DMS153 treated with DMSO at 0.1 percent for 48 hours (cell line): ENCODE results near the gene PCDHA10.
"Not testable (repeated sequence)": the region's sequence is repeated elsewhere in the genome, so short reads cannot be mapped to it uniquely, and the experiment has no call there.

Experiments
- DNase-seq: peaks from one replicate; lab custom pipeline; 2025; ENCODE audit not compliant: unreplicated experiment; lab: John Stamatoyannopoulos, UW

The PCDHA10 gene

GRCh38 chr5:140842798-140843733 is 12.6 kb upstream of the PCDHA10 start:
- no peak for DNase-seq

- DNase-seq, result not testable (repeated sequence)
These were observed 7.3 kb upstream of the PCDHA10 start, which contains the start of gene PCDHA9 for GRCh38 chr5:140848139-140849102. TSS of gene PCDHA9 (plus strand) at chr5:140848382. CDS start at chr5:140848496, 114 bp downstream.

GRCh38 chr5:140849831-140850634 is 5.7 kb upstream of the PCDHA10 start:
- not testable (repeated sequence) for DNase-seq

DNA sequence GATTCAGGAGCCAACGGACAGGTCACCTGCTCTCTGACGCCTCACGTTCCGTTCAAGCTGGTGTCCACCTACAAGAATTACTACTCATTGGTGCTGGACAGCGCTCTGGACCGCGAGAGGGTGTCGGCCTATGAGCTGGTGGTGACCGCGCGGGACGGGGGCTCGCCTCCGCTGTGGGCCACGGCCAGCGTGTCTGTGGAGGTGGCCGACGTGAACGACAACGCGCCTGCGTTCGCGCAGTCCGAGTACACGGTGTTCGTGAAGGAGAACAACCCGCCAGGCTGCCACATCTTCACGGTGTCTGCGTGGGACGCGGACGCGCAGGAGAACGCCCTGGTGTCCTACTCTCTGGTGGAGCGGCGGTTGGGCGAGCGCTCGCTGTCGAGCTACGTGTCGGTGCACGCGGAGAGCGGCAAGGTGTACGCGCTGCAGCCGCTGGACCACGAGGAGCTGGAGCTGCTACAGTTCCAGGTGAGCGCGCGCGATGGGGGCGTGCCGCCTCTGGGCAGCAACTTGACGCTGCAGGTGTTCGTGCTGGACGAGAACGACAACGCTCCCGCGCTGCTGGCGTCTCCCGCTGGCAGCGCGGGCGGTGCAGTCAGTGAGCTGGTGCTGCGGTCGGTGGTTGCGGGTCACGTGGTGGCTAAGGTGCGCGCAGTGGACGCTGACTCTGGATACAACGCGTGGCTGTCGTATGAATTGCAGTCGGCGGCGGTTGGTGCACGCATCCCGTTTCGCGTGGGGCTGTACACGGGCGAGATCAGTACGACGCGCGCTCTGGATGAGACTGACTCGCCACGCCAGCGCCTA is 1.7 kb downstream of the PCDHA10 start:
- DNase-seq, result no peak

GRCh38 chr5:140857987-140858240 is 2.2 kb downstream of the PCDHA10 start:
- DNase-seq, result no peak

GRCh38 chr5:140862441-140863295 is 7.0 kb downstream of the PCDHA10 start:
- no peak for DNase-seq

GRCh38 chr5:140868721-140869554 is 13.2 kb downstream of the PCDHA10 start, which contains the start of gene PCDHA11:
TSS of gene PCDHA11 (plus strand) at chr5:140868957. CDS start at chr5:140869104, 147 bp downstream.
- DNase-seq, result no peak

- DNase-seq, result no peak
These were observed 13.8 kb downstream of the PCDHA10 start for GRCh38 chr5:140869555-140869886.

DNA sequence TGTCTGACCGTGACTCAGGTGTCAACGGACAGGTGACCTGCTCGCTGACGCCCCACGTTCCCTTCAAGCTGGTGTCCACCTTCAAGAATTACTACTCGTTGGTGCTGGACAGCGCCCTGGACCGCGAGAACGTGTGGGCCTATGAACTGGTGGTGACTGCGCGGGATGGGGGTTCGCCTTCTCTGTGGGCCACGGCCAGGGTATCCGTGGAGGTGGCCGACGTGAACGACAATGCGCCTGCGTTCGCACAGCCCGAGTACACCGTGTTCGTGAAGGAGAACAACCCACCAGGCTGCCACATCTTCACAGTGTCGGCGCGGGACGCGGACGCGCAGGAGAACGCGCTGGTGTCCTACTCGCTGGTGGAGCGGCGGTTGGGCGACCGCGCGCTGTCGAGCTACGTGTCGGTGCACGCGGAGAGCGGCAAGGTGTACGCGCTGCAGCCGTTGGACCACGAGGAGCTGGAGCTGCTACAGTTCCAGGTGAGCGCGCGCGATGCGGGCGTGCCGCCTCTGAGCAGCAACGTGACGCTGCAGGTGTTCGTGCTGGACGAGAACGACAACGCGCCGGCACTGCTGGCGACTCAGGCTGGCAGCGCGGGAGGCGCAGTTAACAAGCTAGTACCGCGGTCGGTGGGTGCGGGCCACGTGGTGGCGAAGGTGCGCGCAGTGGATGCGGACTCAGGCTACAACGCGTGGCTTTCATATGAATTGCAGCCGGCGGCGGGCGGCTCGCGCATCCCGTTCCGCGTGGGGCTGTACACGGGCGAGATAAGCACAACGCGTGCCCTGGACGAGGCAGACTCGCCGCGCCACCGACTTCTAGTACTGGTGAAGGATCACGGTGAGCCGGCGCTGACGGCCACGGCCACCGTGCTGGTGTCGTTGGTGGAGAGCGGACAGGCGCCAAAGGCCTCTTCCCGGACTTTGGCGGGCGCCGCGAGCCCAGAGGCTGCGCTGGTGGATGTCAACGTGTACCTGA is 14.8 kb downstream of the PCDHA10 start:
- no peak for DNase-seq

DNA sequence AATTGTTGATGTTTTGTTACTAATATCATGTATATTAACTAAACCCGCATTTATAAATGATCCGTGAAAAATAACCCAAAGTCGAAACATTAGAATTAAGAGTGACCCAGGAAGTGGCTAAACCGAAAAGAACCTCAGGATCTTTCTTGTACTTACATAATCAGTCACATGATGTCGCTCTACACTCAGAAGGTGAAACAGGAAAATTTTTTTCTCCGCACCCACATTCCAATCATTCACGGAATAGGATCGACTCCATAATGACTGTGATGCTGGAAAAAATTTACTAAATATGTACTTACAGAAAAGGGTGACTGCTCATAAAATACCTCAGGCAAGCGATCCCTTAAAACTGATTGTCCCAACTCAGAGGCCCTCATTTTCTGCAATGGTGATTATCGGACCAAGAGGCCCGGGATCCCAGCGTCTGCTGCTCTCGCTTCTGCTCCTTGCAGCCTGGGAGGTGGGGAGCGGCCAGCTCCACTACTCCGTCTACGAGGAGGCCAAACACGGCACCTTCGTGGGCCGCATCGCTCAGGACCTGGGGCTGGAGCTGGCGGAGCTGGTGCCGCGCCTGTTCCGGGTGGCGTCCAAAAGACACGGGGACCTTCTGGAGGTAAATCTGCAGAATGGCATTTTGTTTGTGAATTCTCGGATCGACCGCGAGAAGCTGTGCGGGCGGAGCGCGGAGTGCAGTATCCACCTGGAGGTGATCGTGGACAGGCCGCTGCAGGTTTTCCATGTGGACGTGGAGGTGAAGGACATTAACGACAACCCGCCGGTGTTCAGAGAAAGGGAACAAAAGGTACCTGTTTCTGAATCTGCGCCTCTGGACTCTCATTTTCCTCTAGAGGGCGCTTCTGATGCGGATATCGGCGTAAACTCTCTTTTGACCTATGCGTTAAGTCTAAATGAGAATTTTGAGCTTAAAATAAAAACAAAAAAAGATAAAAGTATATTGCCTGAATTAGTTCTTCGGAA is 19.7 kb downstream of the PCDHA10 start, which contains the start of gene PCDHA12:
Gene PCDHA12, plus strand, starts transcription at position 224 of the 981 bp plus-strand sequence. Its CDS starts 165 bp downstream, at position 389.
- peak; percentile 39 for DNase-seq

DNA sequence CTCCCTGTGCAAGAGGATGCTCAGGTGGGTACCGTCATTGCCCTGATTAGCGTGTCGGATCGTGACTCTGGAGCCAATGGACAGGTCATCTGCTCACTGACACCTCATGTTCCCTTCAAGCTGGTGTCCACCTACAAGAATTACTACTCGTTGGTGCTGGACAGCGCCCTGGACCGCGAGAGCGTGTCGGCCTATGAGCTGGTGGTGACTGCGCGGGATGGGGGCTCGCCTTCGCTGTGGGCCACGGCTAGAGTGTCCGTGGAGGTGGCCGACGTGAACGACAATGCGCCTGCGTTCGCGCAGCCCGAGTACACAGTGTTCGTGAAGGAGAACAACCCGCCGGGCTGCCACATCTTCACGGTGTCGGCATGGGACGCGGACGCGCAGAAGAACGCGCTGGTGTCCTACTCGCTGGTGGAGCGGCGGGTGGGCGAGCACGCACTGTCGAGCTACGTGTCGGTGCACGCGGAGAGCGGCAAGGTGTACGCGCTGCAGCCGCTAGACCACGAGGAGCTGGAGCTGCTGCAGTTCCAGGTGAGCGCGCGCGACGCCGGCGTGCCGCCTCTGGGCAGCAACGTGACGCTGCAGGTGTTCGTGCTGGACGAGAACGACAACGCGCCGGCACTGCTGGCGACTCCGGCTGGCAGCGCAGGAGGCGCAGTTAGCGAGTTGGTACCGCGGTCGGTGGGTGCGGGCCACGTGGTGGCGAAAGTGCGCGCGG is 21.0 kb downstream of the PCDHA10 start:
- DNase-seq, result not testable (repeated sequence)

DNA sequence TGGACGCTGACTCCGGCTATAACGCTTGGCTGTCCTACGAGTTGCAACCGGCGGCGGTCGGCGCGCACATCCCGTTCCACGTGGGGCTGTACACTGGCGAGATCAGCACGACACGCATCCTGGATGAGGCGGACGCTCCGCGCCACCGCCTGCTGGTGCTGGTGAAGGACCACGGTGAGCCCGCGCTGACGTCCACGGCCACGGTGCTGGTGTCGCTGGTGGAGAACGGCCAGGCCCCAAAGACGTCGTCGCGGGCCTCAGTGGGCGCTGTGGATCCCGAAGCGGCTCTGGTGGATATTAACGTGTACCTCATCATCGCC is 21.5 kb downstream of the PCDHA10 start:
- DNase-seq, result no peak

DNA sequence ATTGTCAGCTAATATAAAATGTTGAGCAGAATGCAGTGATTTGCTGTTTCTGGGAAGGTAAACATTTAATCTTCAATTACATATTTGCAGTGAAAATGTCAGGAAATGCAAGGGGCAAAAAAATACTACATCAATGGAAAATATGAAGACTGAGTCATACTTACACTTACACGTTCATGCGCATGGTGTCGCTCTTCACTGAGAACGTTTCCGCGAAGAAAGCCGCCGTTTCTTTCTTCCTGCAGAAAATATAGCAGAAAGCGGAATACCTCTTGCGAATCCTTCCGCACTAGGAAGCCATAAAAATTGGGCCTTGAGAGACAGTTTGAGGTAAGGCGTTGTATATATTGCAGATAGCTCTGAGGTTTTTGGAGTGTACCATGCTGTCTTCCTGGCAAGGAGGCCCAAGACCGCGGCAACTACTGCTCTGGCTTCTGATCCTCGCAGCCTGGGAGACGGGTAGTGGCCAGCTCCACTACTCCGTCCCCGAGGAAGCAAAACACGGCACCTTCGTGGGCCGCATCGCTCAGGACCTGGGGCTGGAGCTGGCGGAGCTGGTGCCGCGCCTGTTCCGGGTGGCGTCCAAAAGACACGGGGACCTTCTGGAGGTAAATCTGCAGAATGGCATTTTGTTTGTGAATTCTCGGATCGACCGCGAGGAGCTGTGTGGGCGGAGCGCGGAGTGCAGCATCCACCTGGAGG is 26.3 kb downstream of the PCDHA10 start, which contains the start of gene PCDHA13:
Gene PCDHA13, plus strand, starts transcription at position 236 of the 702 bp plus-strand sequence. Its CDS starts 145 bp downstream, at position 381.
- DNase-seq, result no peak

GRCh38 chr5:140882591-140882899 is 26.8 kb downstream of the PCDHA10 start:
- DNase-seq, result no peak

DNA sequence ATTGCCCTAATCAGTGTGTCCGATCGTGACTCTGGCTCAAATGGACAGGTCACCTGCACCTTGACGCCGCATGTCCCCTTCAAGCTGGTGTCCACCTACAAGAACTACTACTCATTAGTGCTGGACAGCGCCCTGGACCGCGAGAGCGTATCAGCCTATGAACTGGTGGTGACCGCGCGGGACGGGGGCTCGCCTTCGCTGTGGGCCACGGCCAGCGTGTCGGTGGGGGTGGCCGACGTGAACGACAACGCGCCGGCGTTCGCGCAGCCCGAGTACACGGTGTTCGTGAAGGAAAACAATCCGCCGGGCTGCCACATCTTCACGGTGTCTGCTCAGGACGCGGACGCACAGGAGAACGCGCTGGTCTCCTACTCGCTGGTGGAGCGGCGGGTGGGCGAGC is 27.7 kb downstream of the PCDHA10 start:
- DNase-seq, result no peak
